ENCODE results near the gene STK39. TPM values are rescaled to one million over a fixed set of nuclear protein-coding genes. Genes with fewer than 3 reads are reported as not detected.

The STK39 gene
- total RNA-seq, 1 experiment from 2014 or later = 35.3 TPM

GRCh38 chr2:167962436-167963226, 284.8 kb downstream of the STK39 start:
- no peak for DNase-seq (ENCODE audit: low read depth)

- DNase-seq (ENCODE audit: low read depth) = no peak
Measured at GRCh38 chr2:167961536-167962048, 285.8 kb downstream of the STK39 start.

GRCh38 chr2:167960089-167960747, 287.2 kb downstream of the STK39 start:
- no peak for DNase-seq (ENCODE audit: low read depth)

- no peak for DNase-seq (ENCODE audit: low read depth)
Measured at GRCh38 chr2:167957662-167958061, 289.7 kb downstream of the STK39 start.

GRCh38 chr2:167955264-167955906, 292.0 kb downstream of the STK39 start:
- DNase-seq (ENCODE audit: low read depth) = no peak

- no peak for DNase-seq (ENCODE audit: low read depth)
Measured at GRCh38 chr2:167954495-167954894, 292.9 kb downstream of the STK39 start.

- DNase-seq (ENCODE audit: low read depth) = no peak
Measured at GRCh38 chr2:167953776-167954175, 293.6 kb downstream of the STK39 start.

GRCh38 chr2:167950571-167950970, 296.8 kb downstream of the STK39 start:
- no peak for DNase-seq (ENCODE audit: low read depth)

- DNase-seq (ENCODE audit: low read depth) = no peak
Measured at GRCh38 chr2:167946441-167946841, 301.0 kb downstream of the STK39 start.

GRCh38 chr2:167945660-167946368, 301.6 kb downstream of the STK39 start:
- DNase-seq (ENCODE audit: low read depth) = no peak

- peak; percentile 24 for DNase-seq (ENCODE audit: low read depth)
Measured at GRCh38 chr2:167944825-167945659, 302.4 kb downstream of the STK39 start.

GRCh38 chr2:167943897-167944296, 303.5 kb downstream of the STK39 start:
- peak; percentile 74 for DNase-seq (ENCODE audit: low read depth)

- DNase-seq (ENCODE audit: low read depth) = no peak
Measured at GRCh38 chr2:167943368-167943767, 304.0 kb downstream of the STK39 start.

- no peak for DNase-seq (ENCODE audit: low read depth)
Measured at GRCh38 chr2:167942366-167943081, 304.9 kb downstream of the STK39 start.

- DNase-seq (ENCODE audit: low read depth) = no peak
Measured at GRCh38 chr2:167941604-167942003, 305.8 kb downstream of the STK39 start.

GRCh38 chr2:167940734-167941507, 306.5 kb downstream of the STK39 start:
- DNase-seq (ENCODE audit: low read depth) = no peak

- DNase-seq (ENCODE audit: low read depth) = no peak
Measured at GRCh38 chr2:167940346-167940725, 307.1 kb downstream of the STK39 start.

- no peak for DNase-seq (ENCODE audit: low read depth)
Measured at GRCh38 chr2:167939514-167940345, 307.7 kb downstream of the STK39 start.

Measured in LHCN-M2 (cell line).